A549 (cell line): ENCODE measurements around the gene RAB38. TPM values are rescaled to one million over a fixed set of nuclear protein-coding genes. Genes with fewer than 3 reads are reported as not detected.

ENCODE experiments used
- ATAC-seq, 2 experiments: fragments of 200-7000 bp in 1 of 2; fragments of >200 bp in 1 of 2; cut with Nextera tagmentation in 1 of 2; cut with Tn5 transposase in 1 of 2; 3 replicates each; pipeline versions ENCODE4 v1.8.0 to v1.9.1; 2018 to 2020; ENCODE audit warnings: mild to moderate bottlenecking in 1 of 2, moderate library complexity in 1 of 2
- CTCF ChIA-PET: fragments of 300-600 bp; sonication (Branson Sonifier 250); formaldehyde crosslinking; extraction: SDS; loops from one replicate; lab custom pipeline; 2021; ENCODE audit warnings: antibody characterized with exemption, inconsistent platforms; lab: Yijun Ruan, JAX
- POLR2A ChIA-PET: fragments of 350-600 bp; formaldehyde crosslinking; extraction: SDS; loops from one replicate; lab custom pipeline; 2021; ENCODE audit warnings: antibody characterized with exemption, inconsistent platforms; lab: Yijun Ruan, JAX
- DNase-seq, 2 experiments: peaks; one replicate each; pipeline versions ENCODE4 v3.0.0 to v3.0.0-alpha.2; 2011 to 2016; ENCODE audit warnings: low read depth in 1 of 2, low spot score in 1 of 2
- FAIRE-seq: peaks from 2 replicates; lab custom pipeline; 2011; peaks lifted over from hg19 to GRCh38; lab: Jason Lieb, UNC
- H3K27ac ChIP-seq, 2 experiments: fragments of >200 bp; sonication (Bioruptor Twin); formaldehyde crosslinking; 3 replicates each; pipeline ENCODE4 v1.5.1; 2016 to 2017
- H3K4me1 ChIP-seq: fragments of >200 bp; sonication (Bioruptor Twin); formaldehyde crosslinking; 3 replicates; pipeline ENCODE4 v1.6.1; 2016
- H3K4me2 ChIP-seq: fragments of >200 bp; sonication (Bioruptor Twin); formaldehyde crosslinking; 3 replicates; pipeline ENCODE4 v1.6.1; 2016
- H3K4me3 ChIP-seq: fragments of >200 bp; sonication (Bioruptor Twin); formaldehyde crosslinking; 3 replicates; pipeline ENCODE4 v1.5.1; 2016
- H3K9me3 ChIP-seq: fragments of >200 bp; sonication (Bioruptor Twin); formaldehyde crosslinking; 3 replicates; pipeline ENCODE4 v1.6.1; 2016
- CBX8 ChIP-seq: fragments of 200-600 bp; sonication (generic); IDR thresholded peaks from 2 replicates; pipeline ENCODE4 v1.6.1; 2016
- CHD4 ChIP-seq: fragments of 200-600 bp; sonication (generic); IDR thresholded peaks from 2 replicates; pipeline ENCODE4 v1.6.1; 2016; ENCODE audit warnings: antibody characterized with exemption, mild to moderate bottlenecking, borderline replicate concordance
- EP300 ChIP-seq, 2 experiments: fragments of >200 bp; sonication (Bioruptor Twin); formaldehyde crosslinking; IDR thresholded peaks; 2 replicates in 1 of 2; 3 replicates in 1 of 2; pipeline ENCODE4 v1.6.1; 2016 to 2017
- ESRRA ChIP-seq: fragments of 150-350 bp; IDR thresholded peaks from 2 replicates; pipeline ENCODE4 v1.6.1; 2014; ENCODE audit warnings: mild to moderate bottlenecking, low read length, borderline replicate concordance
- FOSL2 ChIP-seq, 2 experiments: fragments of 450-650 bp in 1 of 2; fragments of >200 bp in 1 of 2; sonication (Bioruptor Twin) in 1 of 2; formaldehyde crosslinking; IDR thresholded peaks; 2 replicates each; pipeline versions ENCODE4 v1.5.0 to v1.6.1; 2016 to 2020; ENCODE audit warnings: mild to moderate bottlenecking in 1 of 2, moderate library complexity in 1 of 2
- HDAC2 ChIP-seq: fragments of 200-600 bp; sonication (generic); IDR thresholded peaks from 2 replicates; pipeline ENCODE4 v1.6.1; 2016
- JUNB ChIP-seq: fragments of >200 bp; sonication (Bioruptor Twin); formaldehyde crosslinking; IDR thresholded peaks from 2 replicates; pipeline ENCODE4 v1.6.1; 2016
- KDM1A ChIP-seq: fragments of 200-600 bp; sonication (generic); IDR thresholded peaks from 2 replicates; pipeline ENCODE4 v1.6.1; 2016; ENCODE audit warnings: low read depth, mild to moderate bottlenecking
- NR3C1 ChIP-seq: fragments of >200 bp; sonication (Bioruptor Twin); formaldehyde crosslinking; IDR thresholded peaks from 3 replicates; pipeline ENCODE4 v1.6.1; 2017
- POLR2A ChIP-seq: IDR thresholded peaks from 2 replicates; pipeline ENCODE4 v1.6.1; 2012; ENCODE audit warnings: mild to moderate bottlenecking, low read length
- RAD21 ChIP-seq, 2 experiments: fragments of >200 bp in 1 of 2; sonication (Bioruptor Twin) in 1 of 2; formaldehyde crosslinking in 1 of 2; IDR thresholded peaks in 1 of 2; conservative IDR thresholded peaks in 1 of 2; 2 replicates in 1 of 2; 3 replicates in 1 of 2; pipeline ENCODE4 v1.6.1; 2012 to 2018; ENCODE audit warnings: inconsistent platforms in 1 of 2
- RARB ChIP-seq: fragments of 250-450 bp; sonication (Bioruptor Pico); IDR thresholded peaks from 2 replicates; pipeline ENCODE4 v1.8.0; 2021; ENCODE audit warnings: mild to moderate bottlenecking, moderate library complexity
- RNF2 ChIP-seq: fragments of 200-600 bp; sonication (generic); IDR thresholded peaks from 2 replicates; pipeline ENCODE4 v1.6.1; 2016; ENCODE audit warnings: low read depth, mild to moderate bottlenecking, antibody characterized with exemption, moderate library complexity, borderline replicate concordance
- SREBF2 ChIP-seq: fragments of 450-650 bp; IDR thresholded peaks from 2 replicates; pipeline ENCODE4 v1.6.1; 2014; ENCODE audit warnings: mild to moderate bottlenecking, moderate library complexity
- WGBS: methylation state at CpG from one replicate; pipeline ENCODE4 v1.1.6; 2017; ENCODE audit errors: missing lambda C conversion rate; 5-methylcytosine and 5-hydroxymethylcytosine counted together
- polyA plus RNA-seq, 4 experiments: library from polyadenylated mRNA; depleted of rRNA in 3 of 4; stranded (reverse); fragments of >200 nt; fragmentation: RNase III in 1 of 4; extraction: RNeasy Plus Mini Kit Qiagen cat#74134 plus additional on column Dnase treatment in 1 of 4; gene quantifications; 2 replicates in 3 of 4; 3 replicates in 1 of 4; pipeline ENCODE4 v1.2.3, GENCODE V29; 2011 to 2017
- TF ChIP-seq, protein P1 (sequence below): fragments of >200 bp; sonication (Bioruptor Twin); formaldehyde crosslinking; IDR thresholded peaks from 2 replicates; pipeline ENCODE4 v1.6.1; 2016
- TF ChIP-seq, protein P2 (sequence below): fragments of >200 bp; sonication (Bioruptor Twin); formaldehyde crosslinking; IDR thresholded peaks from 3 replicates; pipeline ENCODE4 v1.6.1; 2016
- TF ChIP-seq, protein P3 (sequence below): fragments of 450-650 bp; IDR thresholded peaks from 2 replicates; pipeline ENCODE4 v1.6.1; 2014; ENCODE audit warnings: antibody characterized with exemption
- TF ChIP-seq, protein P4 (sequence below): fragments of >200 bp; sonication (Bioruptor Twin); formaldehyde crosslinking; IDR thresholded peaks from 3 replicates; pipeline ENCODE4 v1.5.1; 2016
- TF ChIP-seq, protein P5 (sequence below): fragments of 200-600 bp; sonication (generic); IDR thresholded peaks from 2 replicates; pipeline ENCODE4 v1.6.1; 2016; ENCODE audit warnings: antibody characterized with exemption, mild to moderate bottlenecking, moderate library complexity
- TF ChIP-seq, protein P6 (sequence below): fragments of 150-350 bp; IDR thresholded peaks from 2 replicates; pipeline ENCODE4 v1.6.1; 2014; ENCODE audit warnings: low read depth, mild to moderate bottlenecking, low read length
- TF ChIP-seq, protein P7 (sequence below): IDR thresholded peaks from 2 replicates; pipeline ENCODE4 v1.6.1; 2012

The RAB38 gene
- polyA plus RNA-seq, 2 of the 4 experiments (the other 2 are of a cell fraction): 0.59 to 1.6 TPM

DNA sequence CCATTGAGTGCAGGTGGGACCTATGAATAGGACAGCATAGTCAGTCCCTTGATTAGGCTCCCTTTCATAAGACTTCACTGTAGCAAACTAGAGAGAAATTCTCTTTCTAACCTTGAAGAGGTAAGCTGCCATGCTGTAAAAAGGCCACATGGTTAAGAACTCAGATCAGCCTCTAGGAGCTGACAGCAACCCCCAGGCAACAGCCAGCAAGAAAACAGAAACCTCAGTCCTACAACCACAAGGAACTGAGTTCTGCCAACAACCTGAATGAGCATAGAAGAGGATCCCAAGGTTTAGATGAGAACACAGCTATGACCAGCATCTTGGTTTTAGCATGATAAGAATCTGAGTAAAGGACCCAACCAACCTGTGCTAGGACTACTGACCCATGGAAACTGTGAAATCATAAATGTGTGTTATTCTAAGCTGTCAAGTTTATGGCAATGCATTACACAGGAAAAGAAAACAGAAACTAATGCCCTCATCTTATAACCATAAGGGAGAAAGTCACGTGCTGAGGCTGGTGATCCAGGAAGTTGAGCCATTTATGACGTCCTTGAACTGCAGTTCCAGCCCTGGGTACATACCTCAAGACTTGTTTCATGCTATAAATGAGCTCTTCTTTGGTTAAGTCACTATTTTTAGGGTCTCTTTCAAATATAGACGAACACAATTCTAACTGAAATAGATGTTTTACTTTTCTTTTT, 43.3 kb downstream of the RAB38 start:
- FAIRE-seq: peak; percentile 23
- CTCF ChIA-PET: interaction anchor here (1.1 to 1.2 kb wide), 2 partner anchors 29 to 116 kb away, joined by 4 to 5 read pairs; no protein-coding TSS in a partner anchor
- no peak overlapping the region for H3K27ac ChIP-seq
- H3K4me2 ChIP-seq: no peak overlapping the region
- 10% methylated on average over 3 of the region's 3 CpGs for WGBS
- H3K4me3 ChIP-seq: no peak overlapping the region
- ATAC-seq: no peak
- no peak for DNase-seq
- TF ChIP-seq, protein P1, sequence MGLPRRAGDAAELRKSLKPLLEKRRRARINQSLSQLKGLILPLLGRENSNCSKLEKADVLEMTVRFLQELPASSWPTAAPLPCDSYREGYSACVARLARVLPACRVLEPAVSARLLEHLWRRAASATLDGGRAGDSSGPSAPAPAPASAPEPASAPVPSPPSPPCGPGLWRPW: no peak
- TF ChIP-seq, protein P2, sequence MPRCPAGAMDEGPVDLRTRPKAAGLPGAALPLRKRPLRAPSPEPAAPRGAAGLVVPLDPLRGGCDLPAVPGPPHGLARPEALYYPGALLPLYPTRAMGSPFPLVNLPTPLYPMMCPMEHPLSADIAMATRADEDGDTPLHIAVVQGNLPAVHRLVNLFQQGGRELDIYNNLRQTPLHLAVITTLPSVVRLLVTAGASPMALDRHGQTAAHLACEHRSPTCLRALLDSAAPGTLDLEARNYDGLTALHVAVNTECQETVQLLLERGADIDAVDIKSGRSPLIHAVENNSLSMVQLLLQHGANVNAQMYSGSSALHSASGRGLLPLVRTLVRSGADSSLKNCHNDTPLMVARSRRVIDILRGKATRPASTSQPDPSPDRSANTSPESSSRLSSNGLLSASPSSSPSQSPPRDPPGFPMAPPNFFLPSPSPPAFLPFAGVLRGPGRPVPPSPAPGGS: no peak
- TF ChIP-seq KDM1A (no peak), POLR2A (no peak), SREBF2 (no peak), CHD4 (no peak), RNF2 (no peak), CBX8 (no peak), EP300 (IDR thresholded peaks at IDR 0.05) (no peak), FOSL2 (IDR thresholded peaks at IDR 0.05) (no peak), FOSL2 (CRISPR knock-in tag; IDR thresholded peaks at IDR 0.05) (no peak)
- TF ChIP-seq, protein P3, sequence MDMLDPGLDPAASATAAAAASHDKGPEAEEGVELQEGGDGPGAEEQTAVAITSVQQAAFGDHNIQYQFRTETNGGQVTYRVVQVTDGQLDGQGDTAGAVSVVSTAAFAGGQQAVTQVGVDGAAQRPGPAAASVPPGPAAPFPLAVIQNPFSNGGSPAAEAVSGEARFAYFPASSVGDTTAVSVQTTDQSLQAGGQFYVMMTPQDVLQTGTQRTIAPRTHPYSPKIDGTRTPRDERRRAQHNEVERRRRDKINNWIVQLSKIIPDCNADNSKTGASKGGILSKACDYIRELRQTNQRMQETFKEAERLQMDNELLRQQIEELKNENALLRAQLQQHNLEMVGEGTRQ: no peak
- TF ChIP-seq, protein P4, sequence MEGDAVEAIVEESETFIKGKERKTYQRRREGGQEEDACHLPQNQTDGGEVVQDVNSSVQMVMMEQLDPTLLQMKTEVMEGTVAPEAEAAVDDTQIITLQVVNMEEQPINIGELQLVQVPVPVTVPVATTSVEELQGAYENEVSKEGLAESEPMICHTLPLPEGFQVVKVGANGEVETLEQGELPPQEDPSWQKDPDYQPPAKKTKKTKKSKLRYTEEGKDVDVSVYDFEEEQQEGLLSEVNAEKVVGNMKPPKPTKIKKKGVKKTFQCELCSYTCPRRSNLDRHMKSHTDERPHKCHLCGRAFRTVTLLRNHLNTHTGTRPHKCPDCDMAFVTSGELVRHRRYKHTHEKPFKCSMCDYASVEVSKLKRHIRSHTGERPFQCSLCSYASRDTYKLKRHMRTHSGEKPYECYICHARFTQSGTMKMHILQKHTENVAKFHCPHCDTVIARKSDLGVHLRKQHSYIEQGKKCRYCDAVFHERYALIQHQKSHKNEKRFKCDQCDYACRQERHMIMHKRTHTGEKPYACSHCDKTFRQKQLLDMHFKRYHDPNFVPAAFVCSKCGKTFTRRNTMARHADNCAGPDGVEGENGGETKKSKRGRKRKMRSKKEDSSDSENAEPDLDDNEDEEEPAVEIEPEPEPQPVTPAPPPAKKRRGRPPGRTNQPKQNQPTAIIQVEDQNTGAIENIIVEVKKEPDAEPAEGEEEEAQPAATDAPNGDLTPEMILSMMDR: no peak
- TF ChIP-seq, protein P5, sequence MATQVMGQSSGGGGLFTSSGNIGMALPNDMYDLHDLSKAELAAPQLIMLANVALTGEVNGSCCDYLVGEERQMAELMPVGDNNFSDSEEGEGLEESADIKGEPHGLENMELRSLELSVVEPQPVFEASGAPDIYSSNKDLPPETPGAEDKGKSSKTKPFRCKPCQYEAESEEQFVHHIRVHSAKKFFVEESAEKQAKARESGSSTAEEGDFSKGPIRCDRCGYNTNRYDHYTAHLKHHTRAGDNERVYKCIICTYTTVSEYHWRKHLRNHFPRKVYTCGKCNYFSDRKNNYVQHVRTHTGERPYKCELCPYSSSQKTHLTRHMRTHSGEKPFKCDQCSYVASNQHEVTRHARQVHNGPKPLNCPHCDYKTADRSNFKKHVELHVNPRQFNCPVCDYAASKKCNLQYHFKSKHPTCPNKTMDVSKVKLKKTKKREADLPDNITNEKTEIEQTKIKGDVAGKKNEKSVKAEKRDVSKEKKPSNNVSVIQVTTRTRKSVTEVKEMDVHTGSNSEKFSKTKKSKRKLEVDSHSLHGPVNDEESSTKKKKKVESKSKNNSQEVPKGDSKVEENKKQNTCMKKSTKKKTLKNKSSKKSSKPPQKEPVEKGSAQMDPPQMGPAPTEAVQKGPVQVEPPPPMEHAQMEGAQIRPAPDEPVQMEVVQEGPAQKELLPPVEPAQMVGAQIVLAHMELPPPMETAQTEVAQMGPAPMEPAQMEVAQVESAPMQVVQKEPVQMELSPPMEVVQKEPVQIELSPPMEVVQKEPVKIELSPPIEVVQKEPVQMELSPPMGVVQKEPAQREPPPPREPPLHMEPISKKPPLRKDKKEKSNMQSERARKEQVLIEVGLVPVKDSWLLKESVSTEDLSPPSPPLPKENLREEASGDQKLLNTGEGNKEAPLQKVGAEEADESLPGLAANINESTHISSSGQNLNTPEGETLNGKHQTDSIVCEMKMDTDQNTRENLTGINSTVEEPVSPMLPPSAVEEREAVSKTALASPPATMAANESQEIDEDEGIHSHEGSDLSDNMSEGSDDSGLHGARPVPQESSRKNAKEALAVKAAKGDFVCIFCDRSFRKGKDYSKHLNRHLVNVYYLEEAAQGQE: no peak
- peaks cover 6% of the 10 kb centered on the region; the same call in 1 of the 3 replicates for H3K9me3 ChIP-seq
- no peaks in the 10 kb centered on the region for H3K4me1 ChIP-seq
- POLR2A ChIA-PET: no interaction called here

DNA sequence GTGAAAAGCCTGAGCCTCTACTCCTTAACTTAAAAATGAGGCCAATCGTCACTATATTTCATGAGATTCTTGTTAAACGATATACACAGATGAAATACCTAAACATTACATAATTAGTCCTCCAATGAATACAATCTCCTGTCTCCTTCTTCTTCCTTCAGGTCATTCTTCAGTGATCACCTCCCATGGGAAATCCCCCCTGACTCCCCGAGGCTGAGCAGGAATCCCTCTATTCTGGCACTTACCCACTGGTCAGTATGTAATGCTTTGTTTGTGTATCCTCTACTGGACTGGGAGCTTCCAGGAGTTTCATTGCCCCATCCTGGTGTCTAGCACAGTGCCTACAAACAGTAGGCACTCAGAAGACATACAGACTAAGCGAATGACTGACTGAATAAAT, 52.3 kb downstream of the RAB38 start:
- Histone ChIP-seq H3K4me3 (no peak overlapping the region), H3K9me3 (no peaks in the 10 kb centered on the region), H3K27ac (no peak overlapping the region), H3K4me1 (no peaks in the 10 kb centered on the region), H3K4me2 (no peak overlapping the region)
- FAIRE-seq (no peak), ATAC-seq (no peak), DNase-seq (no peak)
- TF ChIP-seq RAD21 (conservative IDR thresholded peaks at IDR 0.05 in 1 of 2, IDR thresholded peaks at IDR 0.05 in 1 of 2) (no peak), SREBF2 (no peak), RARB (CRISPR knock-in tag) (no peak), NR3C1 (no peak), EP300 (IDR thresholded peaks at IDR 0.05) (no peak), ESRRA (no peak), HDAC2 (no peak), JUNB (no peak)
- TF ChIP-seq, protein P6, sequence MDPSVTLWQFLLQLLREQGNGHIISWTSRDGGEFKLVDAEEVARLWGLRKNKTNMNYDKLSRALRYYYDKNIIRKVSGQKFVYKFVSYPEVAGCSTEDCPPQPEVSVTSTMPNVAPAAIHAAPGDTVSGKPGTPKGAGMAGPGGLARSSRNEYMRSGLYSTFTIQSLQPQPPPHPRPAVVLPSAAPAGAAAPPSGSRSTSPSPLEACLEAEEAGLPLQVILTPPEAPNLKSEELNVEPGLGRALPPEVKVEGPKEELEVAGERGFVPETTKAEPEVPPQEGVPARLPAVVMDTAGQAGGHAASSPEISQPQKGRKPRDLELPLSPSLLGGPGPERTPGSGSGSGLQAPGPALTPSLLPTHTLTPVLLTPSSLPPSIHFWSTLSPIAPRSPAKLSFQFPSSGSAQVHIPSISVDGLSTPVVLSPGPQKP: no peak
- TF ChIP-seq, protein P7, sequence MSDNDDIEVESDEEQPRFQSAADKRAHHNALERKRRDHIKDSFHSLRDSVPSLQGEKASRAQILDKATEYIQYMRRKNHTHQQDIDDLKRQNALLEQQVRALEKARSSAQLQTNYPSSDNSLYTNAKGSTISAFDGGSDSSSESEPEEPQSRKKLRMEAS: no peak
- CTCF ChIA-PET: no interaction called here
- POLR2A ChIA-PET: no interaction called here
- 41% methylated on average over 4 of the region's 4 CpGs for WGBS
